ENCODE results near the gene IFIT2. TPM values are rescaled to one million over a fixed set of nuclear protein-coding genes. Genes with fewer than 3 reads are reported as not detected.
"Not testable (repeated sequence)": the region's sequence is repeated elsewhere in the genome, so short reads cannot be mapped to it uniquely, and the experiment has no call there.

The IFIT2 gene
- total RNA-seq, 6 donors from 2014 or later, result 7.8 to 49.0 (median 12.0) TPM

- Histone ChIP-seq H3K27me3 (no peaks in the 10 kb centered on the region), H3K4me3 (no peak overlapping the region), H3K27ac (no peak overlapping the region), H3K36me3 (peaks cover 0 to 36% (median 19%) of the 10 kb centered on the region in 4 donors), H3K4me1 (peaks cover 0 to 7% (median 4%) of the 10 kb centered on the region in 4 donors), H3K9me3 (no peaks in the 10 kb centered on the region)
- no peak for TF ChIP-seq POLR2A (IDR thresholded peaks at IDR 0.05)
- TF ChIP-seq EP300 (IDR thresholded peaks at IDR 0.05), result no peak
- TF ChIP-seq, protein P1, sequence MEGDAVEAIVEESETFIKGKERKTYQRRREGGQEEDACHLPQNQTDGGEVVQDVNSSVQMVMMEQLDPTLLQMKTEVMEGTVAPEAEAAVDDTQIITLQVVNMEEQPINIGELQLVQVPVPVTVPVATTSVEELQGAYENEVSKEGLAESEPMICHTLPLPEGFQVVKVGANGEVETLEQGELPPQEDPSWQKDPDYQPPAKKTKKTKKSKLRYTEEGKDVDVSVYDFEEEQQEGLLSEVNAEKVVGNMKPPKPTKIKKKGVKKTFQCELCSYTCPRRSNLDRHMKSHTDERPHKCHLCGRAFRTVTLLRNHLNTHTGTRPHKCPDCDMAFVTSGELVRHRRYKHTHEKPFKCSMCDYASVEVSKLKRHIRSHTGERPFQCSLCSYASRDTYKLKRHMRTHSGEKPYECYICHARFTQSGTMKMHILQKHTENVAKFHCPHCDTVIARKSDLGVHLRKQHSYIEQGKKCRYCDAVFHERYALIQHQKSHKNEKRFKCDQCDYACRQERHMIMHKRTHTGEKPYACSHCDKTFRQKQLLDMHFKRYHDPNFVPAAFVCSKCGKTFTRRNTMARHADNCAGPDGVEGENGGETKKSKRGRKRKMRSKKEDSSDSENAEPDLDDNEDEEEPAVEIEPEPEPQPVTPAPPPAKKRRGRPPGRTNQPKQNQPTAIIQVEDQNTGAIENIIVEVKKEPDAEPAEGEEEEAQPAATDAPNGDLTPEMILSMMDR (IDR thresholded peaks at IDR 0.05), result no peak
- TF ChIP-seq POLR2AphosphoS5 (IDR thresholded peaks at IDR 0.05), result no peak
- ATAC-seq (ENCODE audit: low FRiP score in 2 of 2), result no peak
- DNase-seq, result no peak
- 91 to 95% methylated on average over 7 of the region's 7 CpGs for WGBS, 2 donors
These were observed 7.6 kb downstream of the IFIT2 start for GRCh38 chr10:89309156-89310055.

DNA sequence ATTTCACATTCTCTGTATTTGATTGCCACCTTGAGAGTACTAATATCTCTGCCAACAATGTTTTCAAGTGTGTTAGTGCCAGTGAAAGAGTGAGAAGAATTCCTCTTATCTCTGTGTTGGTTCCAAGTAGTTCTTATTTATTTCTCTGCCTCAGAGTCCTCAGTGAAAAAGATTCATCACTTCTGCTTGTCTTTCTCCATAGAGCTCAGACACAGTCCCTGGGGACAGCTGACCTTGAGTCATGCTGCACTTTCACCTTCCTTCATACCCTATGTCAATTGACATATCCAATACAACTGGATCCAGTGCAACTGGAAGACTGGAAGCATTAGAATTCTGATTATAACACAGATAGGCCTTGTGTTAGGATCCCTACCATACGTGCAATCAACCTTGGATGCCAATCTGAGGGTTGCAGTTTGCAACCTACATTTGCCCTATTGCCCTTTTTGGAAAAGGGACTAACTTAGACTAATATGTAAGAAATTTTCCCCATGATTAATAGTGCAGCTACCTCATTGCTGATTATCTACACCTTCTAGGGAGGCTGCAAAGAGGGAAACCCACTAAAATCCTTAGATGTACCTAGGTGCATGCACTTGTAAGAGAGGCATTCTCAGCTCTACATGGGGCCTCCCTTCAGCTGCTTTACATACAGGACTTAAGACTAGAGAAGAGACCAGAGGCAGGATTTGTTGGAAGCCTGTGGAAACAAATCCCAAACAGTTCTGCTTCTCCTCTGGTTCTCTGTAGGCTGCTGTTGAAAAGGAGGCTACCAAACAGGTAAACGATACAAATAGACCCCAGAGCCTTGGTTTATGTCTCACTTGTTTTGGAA is 8.4 kb downstream of the IFIT2 start:
- H3K4me3 ChIP-seq, result no peak overlapping the region
- no peak overlapping the region for H3K27ac ChIP-seq
- WGBS, 2 donors, result 83 to 96% methylated on average over 2 of the region's 2 CpGs
- DNase-seq (no peak), ATAC-seq (ENCODE audit: low FRiP score in 2 of 2) (no peak)
- peaks cover 0 to 36% (median 19%) of the 10 kb centered on the region in 4 donors for H3K36me3 ChIP-seq
- no peaks in the 10 kb centered on the region for H3K4me1 ChIP-seq
- no peaks in the 10 kb centered on the region for H3K9me3 ChIP-seq
- TF ChIP-seq POLR2A (IDR thresholded peaks at IDR 0.05) (no peak), POLR2AphosphoS5 (IDR thresholded peaks at IDR 0.05) (no peak), EP300 (IDR thresholded peaks at IDR 0.05) (no peak)
- TF ChIP-seq, protein P1 (IDR thresholded peaks at IDR 0.05), result no peak
- H3K27me3 ChIP-seq, result no peaks in the 10 kb centered on the region

GRCh38 chr10:89312973-89313372 is 11.1 kb downstream of the IFIT2 start:
- 79 to 83% methylated on average over 1 of the region's 1 CpG for WGBS, 2 donors

DNA sequence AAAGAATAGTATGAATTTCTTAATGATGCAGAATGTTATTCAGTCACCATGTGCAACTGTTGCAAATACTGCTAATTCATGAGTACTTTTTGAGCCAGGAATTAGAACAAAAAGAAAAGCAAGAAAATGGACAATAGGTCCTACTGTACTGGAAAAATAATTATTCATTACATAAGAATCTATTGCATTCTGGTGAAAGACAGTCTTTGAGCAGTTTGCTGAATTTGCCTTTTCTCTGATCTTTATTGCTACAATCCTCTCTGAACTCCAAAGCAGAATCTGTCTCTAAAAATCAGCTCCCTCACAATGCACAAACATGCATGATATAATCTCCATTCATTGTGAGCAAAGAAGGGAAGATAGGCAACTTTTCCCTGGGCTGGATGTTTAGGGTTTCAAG is 12.8 kb downstream of the IFIT2 start:
- no peak for ATAC-seq (ENCODE audit: low FRiP score in 2 of 2)
- no peaks in the 10 kb centered on the region for H3K4me1 ChIP-seq
- TF ChIP-seq EP300 (IDR thresholded peaks at IDR 0.05) (no peak), POLR2AphosphoS5 (IDR thresholded peaks at IDR 0.05) (no peak), POLR2A (IDR thresholded peaks at IDR 0.05) (no peak)
- TF ChIP-seq, protein P1 (IDR thresholded peaks at IDR 0.05), result no peak
- no peak overlapping the region for H3K4me3 ChIP-seq
- H3K27ac ChIP-seq, result no peak overlapping the region
- no peaks in the 10 kb centered on the region for H3K9me3 ChIP-seq
- DNase-seq, result no peak
- no peaks in the 10 kb centered on the region for H3K36me3 ChIP-seq
- H3K27me3 ChIP-seq, result no peaks in the 10 kb centered on the region

More at GRCh38 chr10:89312973-89313372, 11.1 kb downstream of the IFIT2 start:
- no peaks in the 10 kb centered on the region for H3K9me3 ChIP-seq
- no peak overlapping the region for H3K27ac ChIP-seq
- DNase-seq (no peak), ATAC-seq (ENCODE audit: low FRiP score in 2 of 2) (no peak)
- TF ChIP-seq EP300 (IDR thresholded peaks at IDR 0.05), result no peak
- TF ChIP-seq, protein P1 (IDR thresholded peaks at IDR 0.05), result no peak
- TF ChIP-seq POLR2AphosphoS5 (IDR thresholded peaks at IDR 0.05), result no peak
- TF ChIP-seq POLR2A (IDR thresholded peaks at IDR 0.05), result no peak
- H3K27me3 ChIP-seq, result no peaks in the 10 kb centered on the region
- no peak overlapping the region for H3K4me3 ChIP-seq
- peaks cover 0 to 14% (median 0%) of the 10 kb centered on the region in 4 donors for H3K36me3 ChIP-seq
- no peaks in the 10 kb centered on the region for H3K4me1 ChIP-seq

- H3K27me3 ChIP-seq; H3K4me1 ChIP-seq; ATAC-seq (ENCODE audit: low FRiP score in 2 of 2); DNase-seq; H3K36me3 ChIP-seq; H3K27ac ChIP-seq; H3K4me3 ChIP-seq; H3K9me3 ChIP-seq: not testable (repeated sequence)
- WGBS, 2 donors, result 94 to 98% methylated on average over 4 of the region's 4 CpGs
These were observed 16.2 kb downstream of the IFIT2 start for GRCh38 chr10:89318047-89318446.

DNA sequence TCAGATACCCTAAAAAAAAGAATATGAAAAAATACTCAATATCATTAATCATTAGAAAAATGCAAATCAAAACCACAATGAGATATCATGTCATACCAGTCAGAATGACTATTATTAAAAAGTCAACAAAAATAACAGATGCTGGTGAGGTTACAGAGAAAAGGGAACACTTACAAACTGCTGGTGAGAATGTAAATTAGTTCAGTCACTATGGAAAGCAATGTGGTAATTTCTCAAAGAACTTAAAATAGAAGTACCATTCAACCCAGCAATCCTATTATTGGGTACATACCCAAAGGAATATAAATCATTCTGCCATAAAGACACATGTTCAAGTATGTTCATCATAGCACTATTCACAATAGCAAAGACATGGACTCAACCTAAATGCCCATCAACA is 23.2 kb downstream of the IFIT2 start:
- not testable (repeated sequence) for H3K27ac ChIP-seq; H3K9me3 ChIP-seq; DNase-seq; H3K27me3 ChIP-seq; H3K36me3 ChIP-seq; H3K4me3 ChIP-seq; ATAC-seq (ENCODE audit: low FRiP score in 2 of 2)
- H3K4me1 ChIP-seq, result peaks cover 21 to 27% (median 27%) of the 10 kb centered on the region in 4 donors

GRCh38 chr10:89325856-89326255 is 24.0 kb downstream of the IFIT2 start:
- not testable (repeated sequence) for H3K27me3 ChIP-seq; ATAC-seq (ENCODE audit: low FRiP score in 2 of 2); H3K36me3 ChIP-seq; DNase-seq; H3K4me3 ChIP-seq; H3K9me3 ChIP-seq
- WGBS, 2 donors, result 50 to 56% methylated on average over 2 of the region's 2 CpGs
- peaks cover 27 to 35% (median 32%) of the 10 kb centered on the region in 4 donors for H3K4me1 ChIP-seq
- peak overlapping the region in 1 of 4 donors; percentile 95 for H3K27ac ChIP-seq
